Caco-2 (cell line): ENCODE measurements around the gene SIRT3. TPM values are rescaled to one million over a fixed set of nuclear protein-coding genes. Genes with fewer than 3 reads are reported as not detected.
"Not testable (repeated sequence)": the region's sequence is repeated elsewhere in the genome, so short reads cannot be mapped to it uniquely, and the experiment has no call there.

Experiments
- BruUV-seq: library from RNA; stranded (reverse); fragments of 400-500 nt; replicated peaks from 2 replicates; lab custom pipeline; 2021; lab: Mats Ljungman, UMichigan
- CTCF ChIA-PET: fragments of 300-600 bp; sonication (Branson Sonifier 250); formaldehyde crosslinking; loops from one replicate; lab custom pipeline; 2022; ENCODE audit warnings: antibody characterized with exemption; lab: Charles Lee
- POLR2A ChIA-PET: fragments of 300-600 bp; sonication (Branson Sonifier 250); formaldehyde crosslinking; loops from one replicate; lab custom pipeline; 2022; ENCODE audit warnings: antibody characterized with exemption; lab: Charles Lee
- DNase-seq, 2 experiments: peaks; one replicate each; pipeline versions ENCODE4 v3.0.0 to v3.0.0-alpha.2; 2020 to 2022
- H3K27me3 ChIP-seq: replicated peaks from 2 replicates; pipeline ENCODE4 v1.6.0; 2011; ENCODE audit warnings: low read length; ENCODE audit not compliant: control insufficient read depth, insufficient read depth
- H3K36me3 ChIP-seq: 2 replicates; pipeline ENCODE4 v1.5.1; 2011; ENCODE audit warnings: low read length; ENCODE audit not compliant: control insufficient read depth, insufficient read depth
- H3K4me1 ChIP-seq: fragments of 250-450 bp; sonication (Bioruptor Pico); 2 replicates; pipeline ENCODE4 v1.5.1; 2020; ENCODE audit warnings: mild to moderate bottlenecking
- H3K4me3 ChIP-seq: 2 replicates; pipeline ENCODE4 v1.5.1; 2011; ENCODE audit warnings: low read depth, mild to moderate bottlenecking, control low read depth, low read length
- H3K9me3 ChIP-seq: fragments of 250-450 bp; sonication (Bioruptor Pico); 2 replicates; pipeline ENCODE4 v1.5.1; 2020; ENCODE audit warnings: mild to moderate bottlenecking, moderate library complexity
- H3K27ac Mint-ChIP-seq: one replicate; pipeline ENCODE4 v1.8.0; 2022; ENCODE audit warnings: mixed read lengths; ENCODE audit not compliant: unreplicated experiment
- H3K27me3 Mint-ChIP-seq: one replicate; pipeline ENCODE4 v1.8.0; 2022; ENCODE audit warnings: mixed read lengths; ENCODE audit not compliant: insufficient read depth, unreplicated experiment
- H3K36me3 Mint-ChIP-seq: one replicate; pipeline ENCODE4 v1.8.0; 2022; ENCODE audit warnings: mild to moderate bottlenecking, mixed read lengths; ENCODE audit not compliant: insufficient read depth, unreplicated experiment
- H3K4me1 Mint-ChIP-seq: one replicate; pipeline ENCODE4 v1.8.0; 2022; ENCODE audit warnings: low read depth, mixed read lengths; ENCODE audit not compliant: unreplicated experiment
- H3K4me3 Mint-ChIP-seq: one replicate; pipeline ENCODE4 v1.8.0; 2022; ENCODE audit warnings: mild to moderate bottlenecking, moderate library complexity, mixed read lengths; ENCODE audit not compliant: unreplicated experiment
- H3K9me3 Mint-ChIP-seq: one replicate; pipeline ENCODE4 v1.8.0; 2022; ENCODE audit warnings: mixed read lengths; ENCODE audit not compliant: unreplicated experiment
- intact Hi-C: fragments of 100-400 bp; cut with micrococcal nuclease; formaldehyde crosslinking; loops from one replicate; pipeline ENCODE4 v1.10.0; 2022; ENCODE audit not compliant: unreplicated experiment
- total RNA-seq: library from RNA; stranded (reverse); gene quantifications from 2 replicates; pipeline ENCODE4 v1.2.3, GENCODE V29; 2022
- TF ChIP-seq, protein P1 (sequence below), 2 experiments: fragments of 200-600 bp in 1 of 2; IDR thresholded peaks; 1 replicate in 1 of 2; 2 replicates in 1 of 2; pipeline versions ENCODE4 v1.5.1 to v1.8.0; 2011 to 2022; ENCODE audit warnings: antibody characterized with exemption in 1 of 2, control low read depth in 1 of 2, inconsistent platforms in 1 of 2, low read depth in 1 of 2, low read length in 1 of 2, mild to moderate bottlenecking in 1 of 2, moderate library complexity in 1 of 2; ENCODE audit not compliant: insufficient read depth in 1 of 2, severe bottlenecking in 1 of 2, unreplicated experiment in 1 of 2

The SIRT3 gene
- total RNA-seq, 1 experiment from 2014 or later: 24.6 TPM

DNA sequence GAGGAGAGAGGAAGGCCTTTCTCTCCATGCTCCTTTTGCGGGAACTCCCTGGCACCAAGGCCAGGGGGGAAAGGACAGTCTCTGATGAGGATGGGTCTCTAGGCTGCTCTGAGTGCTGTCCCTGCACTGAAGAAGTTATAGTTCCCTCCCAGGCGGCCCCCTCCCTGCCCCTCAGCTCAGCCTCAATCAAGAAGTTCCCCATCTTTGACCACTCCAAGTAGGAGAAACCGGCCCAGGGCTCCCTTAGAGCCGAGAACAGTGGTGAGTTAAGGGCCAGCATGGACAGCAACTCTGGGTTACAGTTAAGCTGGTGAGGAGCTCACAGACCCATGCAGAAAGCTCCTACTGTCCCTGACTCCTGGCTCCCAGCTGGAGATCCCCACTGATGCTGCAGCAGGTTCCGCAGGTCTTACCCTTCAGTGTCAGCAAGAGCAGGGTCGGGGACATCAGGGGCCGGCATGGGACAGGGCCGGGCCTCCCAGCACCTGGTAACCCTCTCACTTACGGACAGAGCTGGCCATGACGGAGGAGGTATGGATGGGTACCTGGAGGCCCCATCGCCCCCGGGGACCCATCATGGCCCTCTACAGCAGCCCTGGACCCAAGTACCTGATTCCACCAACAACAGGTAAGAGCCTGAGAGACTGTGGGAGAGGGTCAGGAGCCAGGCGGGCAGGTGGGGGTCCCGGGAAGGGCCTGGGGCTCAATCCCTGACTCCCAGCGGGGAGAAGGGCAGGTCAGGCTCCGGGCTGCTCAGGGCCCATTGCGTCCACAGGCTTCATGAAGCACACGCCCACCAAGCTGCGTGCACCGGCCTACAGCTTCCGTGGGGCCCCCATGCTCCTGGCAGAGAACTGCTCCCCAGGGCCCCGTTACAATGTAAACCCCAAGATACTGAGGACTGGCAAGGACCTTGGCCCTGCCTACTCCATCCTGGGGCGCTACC is 39.1 kb downstream of the SIRT3 start:
- Histone ChIP-seq H3K27me3 (no peaks in the 10 kb centered on the region), H3K4me1 (no peaks in the 10 kb centered on the region), H3K4me3 (no peak overlapping the region), H3K36me3 (no peaks in the 10 kb centered on the region; the same call in none of the 2 replicates), H3K9me3 (no peaks in the 10 kb centered on the region)
- H3K27ac Mint-ChIP-seq: no peak overlapping the region
- H3K36me3 Mint-ChIP-seq: peaks cover 14% of the 10 kb centered on the region
- H3K4me3 Mint-ChIP-seq: no peak overlapping the region
- ChIA-PET CTCF (interaction anchor here (1.0 kb wide), 1 partner anchor 10 kb away, joined by 3 read pairs; the partner anchor contains the start of genes BET1L and RIC8A), POLR2A (no interaction called here)
- intact Hi-C loops: no loop called here
- no peaks in the 10 kb centered on the region for H3K9me3 Mint-ChIP-seq
- no peaks in the 10 kb centered on the region for H3K27me3 Mint-ChIP-seq
- no TSS peak for BruUV-seq
- TF ChIP-seq, protein P1, sequence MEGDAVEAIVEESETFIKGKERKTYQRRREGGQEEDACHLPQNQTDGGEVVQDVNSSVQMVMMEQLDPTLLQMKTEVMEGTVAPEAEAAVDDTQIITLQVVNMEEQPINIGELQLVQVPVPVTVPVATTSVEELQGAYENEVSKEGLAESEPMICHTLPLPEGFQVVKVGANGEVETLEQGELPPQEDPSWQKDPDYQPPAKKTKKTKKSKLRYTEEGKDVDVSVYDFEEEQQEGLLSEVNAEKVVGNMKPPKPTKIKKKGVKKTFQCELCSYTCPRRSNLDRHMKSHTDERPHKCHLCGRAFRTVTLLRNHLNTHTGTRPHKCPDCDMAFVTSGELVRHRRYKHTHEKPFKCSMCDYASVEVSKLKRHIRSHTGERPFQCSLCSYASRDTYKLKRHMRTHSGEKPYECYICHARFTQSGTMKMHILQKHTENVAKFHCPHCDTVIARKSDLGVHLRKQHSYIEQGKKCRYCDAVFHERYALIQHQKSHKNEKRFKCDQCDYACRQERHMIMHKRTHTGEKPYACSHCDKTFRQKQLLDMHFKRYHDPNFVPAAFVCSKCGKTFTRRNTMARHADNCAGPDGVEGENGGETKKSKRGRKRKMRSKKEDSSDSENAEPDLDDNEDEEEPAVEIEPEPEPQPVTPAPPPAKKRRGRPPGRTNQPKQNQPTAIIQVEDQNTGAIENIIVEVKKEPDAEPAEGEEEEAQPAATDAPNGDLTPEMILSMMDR (IDR thresholded peaks at IDR 0.05; ENCODE audit: insufficient read depth in 1 of 2, low read depth in 1 of 2, low read length in 1 of 2, severe bottlenecking in 1 of 2, unreplicated experiment in 1 of 2): no peak
- no peaks in the 10 kb centered on the region for H3K4me1 Mint-ChIP-seq
- peak; percentile 1 to 32 for DNase-seq

DNA sequence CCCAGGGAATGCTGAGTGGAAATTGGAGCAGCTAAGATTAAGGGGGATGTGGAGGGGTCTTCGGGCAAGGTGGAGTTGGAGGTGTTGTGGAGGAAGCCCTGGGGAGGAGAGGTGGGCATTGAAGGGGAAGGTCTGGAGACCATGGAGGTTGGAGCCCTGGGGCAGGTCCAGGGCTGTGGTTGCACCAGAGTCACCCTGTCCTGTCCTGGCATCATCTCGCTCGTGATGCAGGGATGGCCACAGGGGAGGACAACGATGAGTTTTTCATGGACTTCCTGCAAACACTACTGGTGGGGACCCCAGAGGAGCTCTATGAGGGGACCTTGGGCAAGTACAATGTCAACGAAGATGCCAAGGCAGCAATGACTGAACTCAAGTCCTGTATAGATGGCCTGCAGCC is 42.7 kb downstream of the SIRT3 start:
- H3K4me1 ChIP-seq, POLR2A ChIA-PET, H3K36me3 Mint-ChIP-seq, H3K4me1 Mint-ChIP-seq, CTCF ChIA-PET, H3K9me3 Mint-ChIP-seq, H3K9me3 ChIP-seq, H3K27me3 ChIP-seq, intact Hi-C loops, H3K36me3 ChIP-seq, H3K27me3 Mint-ChIP-seq, H3K4me3 ChIP-seq, H3K4me3 Mint-ChIP-seq, BruUV-seq, H3K27ac Mint-ChIP-seq: not testable (repeated sequence)
- DNase-seq: peak in 1 of 2 experiments; percentile 20

DNA sequence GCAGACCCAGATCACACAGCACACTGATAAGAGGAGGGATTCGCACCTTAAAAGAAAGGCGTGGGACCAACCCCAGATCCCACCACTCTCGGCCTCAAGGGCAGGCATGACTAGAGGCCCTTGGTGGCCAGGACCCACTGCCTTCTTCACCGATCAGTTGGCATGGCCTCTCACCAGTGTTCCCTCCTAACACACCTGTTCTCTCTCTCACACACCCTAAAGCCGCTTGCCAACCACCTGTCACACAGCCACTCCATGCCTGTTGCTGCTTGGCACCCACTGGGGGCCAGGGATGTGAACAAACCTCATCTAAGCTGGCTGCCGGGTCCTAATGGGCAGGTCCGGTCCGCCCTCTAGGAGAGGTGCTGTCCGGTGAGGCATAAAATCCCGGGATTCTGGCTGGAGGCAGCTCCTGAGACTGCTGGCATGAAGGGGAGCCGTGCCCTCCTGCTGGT is 43.4 kb downstream of the SIRT3 start, which contains the start of gene SCGB1C1:
TSS of gene SCGB1C1 (plus strand) at position 405 of the 455 bp plus-strand sequence. CDS start at position 427, 22 bp downstream.
- H3K27me3 Mint-ChIP-seq, POLR2A ChIA-PET, H3K4me1 Mint-ChIP-seq, H3K4me1 ChIP-seq, H3K36me3 Mint-ChIP-seq, H3K27ac Mint-ChIP-seq, BruUV-seq, intact Hi-C loops, H3K27me3 ChIP-seq, H3K36me3 ChIP-seq, H3K9me3 ChIP-seq, H3K4me3 ChIP-seq, H3K4me3 Mint-ChIP-seq, H3K9me3 Mint-ChIP-seq, CTCF ChIA-PET: not testable (repeated sequence)
- peak in 1 of 2 experiments; percentile 31 for DNase-seq
